ENCODE measurements around the gene WDR43. TPM values are rescaled to one million over a fixed set of nuclear protein-coding genes. Genes with fewer than 3 reads are reported as not detected.

Gene WDR43
- total RNA-seq, 2 donors from 2014 or later = 33.3 to 41.7 TPM

DNA sequence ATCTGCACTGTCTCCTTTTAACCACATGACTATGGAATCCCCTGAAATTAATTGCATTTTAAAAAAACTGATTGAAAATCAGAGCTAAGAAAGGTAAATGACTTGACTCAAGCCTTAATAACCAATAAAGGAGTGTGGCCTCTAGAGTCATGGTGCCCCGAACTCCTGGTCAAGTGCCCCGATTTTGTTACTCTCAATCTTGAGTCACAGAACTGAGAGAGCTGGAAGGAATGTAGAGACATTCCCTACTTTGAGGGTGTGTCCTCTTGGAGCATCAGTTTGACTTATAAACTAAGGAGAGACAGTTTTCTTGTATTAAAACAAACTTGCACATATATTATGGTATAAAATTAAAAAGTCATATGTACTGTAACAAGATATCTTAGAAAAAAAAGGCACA, 2.4 kb downstream of the WDR43 start:
- intact Hi-C loops (cut with DNase I) = no loop called here

DNA sequence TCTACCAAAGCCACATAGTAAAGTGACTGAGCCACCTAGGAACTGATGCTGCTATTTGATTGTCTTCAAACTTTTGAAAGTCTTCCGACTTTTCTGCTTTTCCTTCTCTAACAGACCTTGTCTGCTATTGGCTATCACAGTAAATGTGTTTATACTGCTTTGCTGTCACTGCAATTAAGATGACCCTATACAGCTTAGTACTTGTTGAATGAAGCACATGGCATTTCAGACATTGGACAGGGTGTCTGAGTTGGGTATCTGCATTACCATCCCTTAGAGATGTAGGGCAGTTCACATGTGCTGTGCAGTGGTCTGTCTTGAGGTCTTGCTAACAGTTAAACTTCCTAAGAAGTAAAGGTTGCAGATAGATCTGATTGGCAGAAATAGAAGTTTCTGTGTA, 3.6 kb downstream of the WDR43 start:
- no peaks in the 10 kb centered on the region for H3K27me3 ChIP-seq
- intact Hi-C loops (cut with DNase I) = no loop called here
- H3K4me1 ChIP-seq = no peaks in the 10 kb centered on the region
- TF ChIP-seq, protein P1, sequence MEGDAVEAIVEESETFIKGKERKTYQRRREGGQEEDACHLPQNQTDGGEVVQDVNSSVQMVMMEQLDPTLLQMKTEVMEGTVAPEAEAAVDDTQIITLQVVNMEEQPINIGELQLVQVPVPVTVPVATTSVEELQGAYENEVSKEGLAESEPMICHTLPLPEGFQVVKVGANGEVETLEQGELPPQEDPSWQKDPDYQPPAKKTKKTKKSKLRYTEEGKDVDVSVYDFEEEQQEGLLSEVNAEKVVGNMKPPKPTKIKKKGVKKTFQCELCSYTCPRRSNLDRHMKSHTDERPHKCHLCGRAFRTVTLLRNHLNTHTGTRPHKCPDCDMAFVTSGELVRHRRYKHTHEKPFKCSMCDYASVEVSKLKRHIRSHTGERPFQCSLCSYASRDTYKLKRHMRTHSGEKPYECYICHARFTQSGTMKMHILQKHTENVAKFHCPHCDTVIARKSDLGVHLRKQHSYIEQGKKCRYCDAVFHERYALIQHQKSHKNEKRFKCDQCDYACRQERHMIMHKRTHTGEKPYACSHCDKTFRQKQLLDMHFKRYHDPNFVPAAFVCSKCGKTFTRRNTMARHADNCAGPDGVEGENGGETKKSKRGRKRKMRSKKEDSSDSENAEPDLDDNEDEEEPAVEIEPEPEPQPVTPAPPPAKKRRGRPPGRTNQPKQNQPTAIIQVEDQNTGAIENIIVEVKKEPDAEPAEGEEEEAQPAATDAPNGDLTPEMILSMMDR (IDR thresholded peaks at IDR 0.05) = no peak
- H3K9ac ChIP-seq (ENCODE audit: low read depth in 2 of 2, low read length in 2 of 2) = no peak overlapping the region
- no peaks in the 10 kb centered on the region for H3K9me3 ChIP-seq
- no peaks in the 10 kb centered on the region for H3K36me3 ChIP-seq
- H3K4me3 ChIP-seq = no peak overlapping the region
- no peak for DNase-seq
- H3K27ac ChIP-seq = no peak overlapping the region

More for the DNA sequence above, 2.4 kb downstream of the WDR43 start:
- DNase-seq = no peak
- no peaks in the 10 kb centered on the region for H3K4me1 ChIP-seq
- no peaks in the 10 kb centered on the region for H3K9me3 ChIP-seq
- H3K27ac ChIP-seq = no peak overlapping the region
- H3K36me3 ChIP-seq = no peaks in the 10 kb centered on the region
- no peak overlapping the region for H3K4me3 ChIP-seq
- no peaks in the 10 kb centered on the region for H3K27me3 ChIP-seq
- TF ChIP-seq, protein P1 (IDR thresholded peaks at IDR 0.05) = no peak
- no peak overlapping the region for H3K9ac ChIP-seq (ENCODE audit: low read depth in 2 of 2, low read length in 2 of 2)

GRCh38 chr2:28901202-28901601, 6.7 kb downstream of the WDR43 start:
- no peaks in the 10 kb centered on the region for H3K27me3 ChIP-seq
- no peaks in the 10 kb centered on the region for H3K4me1 ChIP-seq
- no peak overlapping the region for H3K4me3 ChIP-seq
- H3K36me3 ChIP-seq = no peaks in the 10 kb centered on the region
- H3K9me3 ChIP-seq = no peaks in the 10 kb centered on the region
- no peak overlapping the region for H3K27ac ChIP-seq
- DNase-seq = no peak
- TF ChIP-seq, protein P1 (IDR thresholded peaks at IDR 0.05) = no peak
- intact Hi-C loops (cut with DNase I) = no loop called here
- no peak overlapping the region for H3K9ac ChIP-seq (ENCODE audit: low read depth in 2 of 2, low read length in 2 of 2)

DNA sequence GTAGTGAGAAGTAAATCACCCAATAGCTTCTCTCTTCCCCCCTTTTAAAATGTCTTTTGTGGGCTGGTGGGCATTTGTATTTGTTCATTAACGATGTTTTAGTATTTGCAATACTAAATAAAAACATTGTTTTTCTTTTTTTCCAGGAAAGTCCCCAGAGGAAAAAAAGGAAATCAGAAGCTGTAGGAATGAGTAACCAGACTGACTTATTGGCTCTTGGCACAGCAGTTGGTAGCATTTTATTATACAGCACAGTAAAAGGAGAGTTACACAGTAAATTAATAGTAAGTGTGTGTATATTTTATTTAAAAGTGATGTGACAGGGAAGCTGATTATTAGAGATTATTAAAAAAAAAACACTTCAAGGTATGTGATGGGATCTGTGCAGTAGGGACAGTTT, 7.4 kb downstream of the WDR43 start:
- Histone ChIP-seq H3K4me1 (no peaks in the 10 kb centered on the region), H3K4me3 (no peak overlapping the region), H3K36me3 (no peaks in the 10 kb centered on the region), H3K27ac (no peak overlapping the region), H3K27me3 (no peaks in the 10 kb centered on the region), H3K9ac (ENCODE audit: low read depth in 2 of 2, low read length in 2 of 2) (no peak overlapping the region), H3K9me3 (no peaks in the 10 kb centered on the region)
- TF ChIP-seq, protein P1 (IDR thresholded peaks at IDR 0.05) = no peak
- intact Hi-C loops (cut with DNase I) = no loop called here
- no peak for DNase-seq

GRCh38 chr2:28902584-28902983, 8.1 kb downstream of the WDR43 start:
- Histone ChIP-seq H3K4me1 (no peaks in the 10 kb centered on the region), H3K9ac (ENCODE audit: low read depth in 2 of 2, low read length in 2 of 2) (no peak overlapping the region), H3K27ac (no peak overlapping the region), H3K9me3 (no peaks in the 10 kb centered on the region), H3K36me3 (no peaks in the 10 kb centered on the region), H3K27me3 (no peaks in the 10 kb centered on the region), H3K4me3 (no peak overlapping the region)
- intact Hi-C loops (cut with DNase I) = no loop called here
- no peak for DNase-seq
- TF ChIP-seq, protein P1 (IDR thresholded peaks at IDR 0.05) = no peak

GRCh38 chr2:28904295-28904694, 9.8 kb downstream of the WDR43 start:
- Histone ChIP-seq H3K27ac (no peak overlapping the region), H3K9me3 (no peaks in the 10 kb centered on the region), H3K4me1 (no peaks in the 10 kb centered on the region), H3K9ac (ENCODE audit: low read depth in 2 of 2, low read length in 2 of 2) (no peak overlapping the region), H3K4me3 (no peak overlapping the region), H3K27me3 (no peaks in the 10 kb centered on the region), H3K36me3 (no peaks in the 10 kb centered on the region)
- TF ChIP-seq, protein P1 (IDR thresholded peaks at IDR 0.05) = no peak
- intact Hi-C loops (cut with DNase I) = no loop called here
- no peak for DNase-seq
